IMR-90 (cell line): ENCODE results near the gene DUSP28. TPM values are rescaled to one million over a fixed set of nuclear protein-coding genes. Genes with fewer than 3 reads are reported as not detected.
A peak's percentile ranks its signal among the peaks of the same experiment; 100 is the strongest.

ENCODE experiments used
- ATAC-seq: fragments of 200-7000 bp; cut with Tn5 transposase; 2 replicates; pipeline ENCODE4 v1.9.1; 2020; ENCODE audit warnings: low read depth, mild to moderate bottlenecking, moderate library complexity
- BruUV-seq: library from RNA; stranded (reverse); fragments of 400-500 nt; replicated peaks from 2 replicates; lab custom pipeline; 2021; lab: Mats Ljungman, UMichigan
- CTCF ChIA-PET: fragments of 300-600 bp; formaldehyde crosslinking; extraction: SDS; loops from one replicate; lab custom pipeline; 2021; ENCODE audit warnings: antibody characterized with exemption; lab: Yijun Ruan, JAX
- POLR2A ChIA-PET: fragments of 300-600 bp; sonication (Branson Sonifier 250); formaldehyde crosslinking; loops from one replicate; lab custom pipeline; 2022; ENCODE audit warnings: antibody characterized with exemption; ENCODE audit not compliant: unreplicated experiment; lab: Charles Lee
- DNase-seq: peaks from one replicate; pipeline ENCODE4 v3.0.0; 2013
- H2AFZ ChIP-seq: replicated peaks from 2 replicates; pipeline ENCODE3; 2013; ENCODE audit warnings: low read length, mild to moderate bottlenecking; ENCODE audit not compliant: poor library complexity
- H2AK5ac ChIP-seq: 2 replicates; pipeline ENCODE4 v1.6.1; 2013; ENCODE audit warnings: low read depth, low read length, inconsistent platforms
- H2AK9ac ChIP-seq: replicated peaks from 2 replicates; pipeline ENCODE3; 2013; ENCODE audit warnings: mild to moderate bottlenecking, low read depth, low read length, moderate library complexity; ENCODE audit not compliant: poor library complexity
- H2BK120ac ChIP-seq: 2 replicates; pipeline ENCODE4 v1.6.1; 2013; ENCODE audit warnings: low read depth, low read length, inconsistent platforms
- H2BK15ac ChIP-seq: 3 replicates; pipeline ENCODE4 v1.6.1; 2013; ENCODE audit warnings: low read depth, low read length, inconsistent platforms
- H2BK20ac ChIP-seq: 2 replicates; pipeline ENCODE4 v1.6.1; 2013; ENCODE audit warnings: low read depth, mild to moderate bottlenecking, inconsistent platforms, low read length, moderate library complexity
- H2BK5ac ChIP-seq: 2 replicates; pipeline ENCODE4 v1.6.1; 2013; ENCODE audit warnings: mild to moderate bottlenecking, low read depth, low read length, inconsistent platforms; ENCODE audit not compliant: poor library complexity, severe bottlenecking
- H3K14ac ChIP-seq: replicated peaks from 2 replicates; pipeline ENCODE4 v1.6.1; 2013; ENCODE audit warnings: low read depth, low read length, inconsistent platforms
- H3K18ac ChIP-seq: 2 replicates; pipeline ENCODE4 v1.6.1; 2013; ENCODE audit warnings: low read depth, low read length, control low read depth
- H3K23ac ChIP-seq: 2 replicates; pipeline ENCODE4 v1.6.1; 2013; ENCODE audit warnings: low read depth, low read length, inconsistent platforms
- H3K27ac ChIP-seq: 2 replicates; pipeline ENCODE4 v1.5.1; 2013; ENCODE audit warnings: mild to moderate bottlenecking, control low read depth, low read length; ENCODE audit not compliant: insufficient read depth
- H3K27me3 ChIP-seq: 2 replicates; pipeline ENCODE4 v1.6.1; 2013; ENCODE audit warnings: low read length; ENCODE audit not compliant: control insufficient read depth, insufficient read depth
- H3K36me3 ChIP-seq: 2 replicates; pipeline ENCODE4 v1.6.1; 2013; ENCODE audit warnings: low read length, mixed read lengths; ENCODE audit not compliant: control insufficient read depth, insufficient read depth
- H3K4ac ChIP-seq: 2 replicates; pipeline ENCODE4 v1.6.1; 2013; ENCODE audit warnings: low read depth, low read length, inconsistent platforms
- H3K4me1 ChIP-seq: 2 replicates; pipeline ENCODE4 v1.6.1; 2013; ENCODE audit warnings: low read length, mixed read lengths; ENCODE audit not compliant: control insufficient read depth, insufficient read depth
- H3K4me2 ChIP-seq: 2 replicates; pipeline ENCODE4 v1.6.1; 2013; ENCODE audit warnings: low read depth, mild to moderate bottlenecking, control low read depth, low read length, moderate library complexity
- H3K4me3 ChIP-seq: 2 replicates; pipeline ENCODE4 v1.5.1; 2013; ENCODE audit warnings: low read depth, mild to moderate bottlenecking, control low read depth, low read length, moderate library complexity; ENCODE audit not compliant: insufficient read depth
- H3K56ac ChIP-seq: 2 replicates; pipeline ENCODE4 v1.6.1; 2013; ENCODE audit warnings: low read length, inconsistent platforms; ENCODE audit not compliant: insufficient read depth; ENCODE audit errors: extremely low read depth
- H3K79me1 ChIP-seq, 2 experiments: 2 replicates each; pipeline ENCODE4 v1.6.1; 2013; ENCODE audit warnings: low read length in 2 of 2, inconsistent platforms in 1 of 2, low read depth in 1 of 2
- H3K9ac ChIP-seq: 2 replicates; pipeline ENCODE4 v1.6.1; 2013; ENCODE audit warnings: low read depth, low read length, control low read depth
- H3K9me1 ChIP-seq: 2 replicates; pipeline ENCODE4 v1.6.1; 2013; ENCODE audit warnings: low read length, inconsistent platforms; ENCODE audit not compliant: insufficient read depth
- H3K9me3 ChIP-seq: 2 replicates; pipeline ENCODE4 v1.6.1; 2013; ENCODE audit warnings: low read length; ENCODE audit not compliant: control insufficient read depth, insufficient read depth
- H4K20me1 ChIP-seq: 2 replicates; pipeline ENCODE4 v1.6.1; 2013; ENCODE audit warnings: low read length, inconsistent platforms; ENCODE audit not compliant: insufficient read depth
- H4K5ac ChIP-seq: 2 replicates; pipeline ENCODE4 v1.6.1; 2013; ENCODE audit warnings: mild to moderate bottlenecking, low read depth, low read length, control low read depth
- H4K8ac ChIP-seq, 2 experiments: 2 replicates each; pipeline ENCODE4 v1.6.1; 2013; ENCODE audit warnings: low read depth in 2 of 2, low read length in 2 of 2, control low read depth in 1 of 2, inconsistent platforms in 1 of 2
- H4K91ac ChIP-seq: 2 replicates; pipeline ENCODE4 v1.6.1; 2013; ENCODE audit warnings: low read depth, low read length, inconsistent platforms; ENCODE audit not compliant: insufficient read depth
- BHLHE40 ChIP-seq: fragments of 150-350 bp; IDR thresholded peaks from 2 replicates; pipeline ENCODE4 v1.6.1; 2016; ENCODE audit warnings: mild to moderate bottlenecking, low read depth, low read length
- CEBPB ChIP-seq: IDR thresholded peaks from 2 replicates; pipeline ENCODE4 v1.6.1; 2012; ENCODE audit warnings: low read depth, low read length, improper control_type of control experiment
- CHD1 ChIP-seq: IDR thresholded peaks from 2 replicates; pipeline ENCODE4 v1.6.1; 2012; ENCODE audit warnings: low read depth, low read length, improper control_type of control experiment
- CTCF ChIP-seq: conservative IDR thresholded peaks from 2 replicates; pipeline ENCODE4 v1.5.1; 2012; ENCODE audit warnings: mild to moderate bottlenecking, low read depth, low read length, improper control_type of control experiment
- ELK1 ChIP-seq: fragments of 150-350 bp; IDR thresholded peaks from 2 replicates; pipeline ENCODE4 v1.6.1; 2016; ENCODE audit warnings: low read depth, mild to moderate bottlenecking, low read length, moderate library complexity, borderline replicate concordance
- FOS ChIP-seq: fragments of 150-350 bp; IDR thresholded peaks from 2 replicates; pipeline ENCODE4 v1.6.1; 2016; ENCODE audit warnings: low read depth, low read length
- MAFK ChIP-seq: IDR thresholded peaks from 2 replicates; pipeline ENCODE4 v1.6.1; 2012; ENCODE audit warnings: low read depth, low read length, improper control_type of control experiment
- MAZ ChIP-seq: IDR thresholded peaks from 2 replicates; pipeline ENCODE4 v1.6.1; 2012; ENCODE audit warnings: low read depth, mild to moderate bottlenecking, low read length, improper control_type of control experiment, moderate library complexity, borderline replicate concordance
- MXI1 ChIP-seq: IDR thresholded peaks from 2 replicates; pipeline ENCODE4 v1.6.1; 2012; ENCODE audit warnings: low read depth, mild to moderate bottlenecking, low read length, moderate library complexity, borderline replicate concordance
- POLR2A ChIP-seq: IDR thresholded peaks from 2 replicates; pipeline ENCODE4 v1.6.1; 2012; ENCODE audit warnings: mild to moderate bottlenecking, low read depth, low read length
- RAD21 ChIP-seq: IDR thresholded peaks from 2 replicates; pipeline ENCODE4 v1.6.1; 2012; ENCODE audit warnings: low read length, improper control_type of control experiment
- RCOR1 ChIP-seq: IDR thresholded peaks from 2 replicates; pipeline ENCODE4 v1.6.1; 2012; ENCODE audit warnings: mild to moderate bottlenecking, low read length, improper control_type of control experiment; ENCODE audit not compliant: insufficient replicate concordance
- RFX5 ChIP-seq: IDR thresholded peaks from 2 replicates; pipeline ENCODE4 v1.8.0; 2012; ENCODE audit warnings: low read depth, mild to moderate bottlenecking, low read length, moderate library complexity
- USF2 ChIP-seq: fragments of 150-350 bp; IDR thresholded peaks from 2 replicates; pipeline ENCODE4 v1.6.1; 2017; ENCODE audit warnings: mild to moderate bottlenecking, antibody characterized with exemption, low read length, low read depth
- WGBS, 2 experiments: methylation state at CpG; one replicate each; pipeline versions ENCODE4 v1.1.5 to v1.1.7; 2013; ENCODE audit warnings: missing lambda C conversion rate in 2 of 2; ENCODE audit not compliant: insufficient read length in 1 of 2; ENCODE audit errors: extremely low coverage in 2 of 2; 5-methylcytosine and 5-hydroxymethylcytosine counted together
- dilution Hi-C: fragments of 300-500 bp; cut with HindIII; formaldehyde crosslinking; loops from one replicate; pipeline ENCODE4 v1.14.3; 2018; ENCODE audit warnings: low sequenced_read_pairs; ENCODE audit not compliant: unreplicated experiment
- in situ Hi-C: fragments of 300-500 bp; cut with MboI; formaldehyde crosslinking; loops from 3 replicates; pipeline ENCODE4 v1.14.3; 2019; ENCODE audit warnings: low sequenced_read_pairs, inconsistent platforms, mixed read lengths
- intact Hi-C: fragments of 100-400 bp; cut with micrococcal nuclease; formaldehyde crosslinking; loops from 2 replicates; pipeline ENCODE4 v1.10.0; 2022
- polyA plus RNA-seq, 3 experiments: library from polyadenylated mRNA; depleted of rRNA; stranded (reverse); fragments of >200 nt; gene quantifications; 2 replicates each; pipeline ENCODE4 v1.2.3, GENCODE V29; 2012; ENCODE audit warnings: low replicate concordance in 1 of 3
- total RNA-seq: library from RNA; depleted of rRNA; stranded (reverse); fragments of >200 nt; gene quantifications from 2 replicates; pipeline ENCODE4 v1.2.3, GENCODE V29; 2012

Gene DUSP28
- total and polyA plus RNA-seq, 2 of the 4 experiments (the other 2 are of a cell fraction), result 1.1 to 3.3 TPM

- H4K8ac ChIP-seq, result no peak overlapping the region; a peak in 1 of 4 replicates
- WGBS, 2 experiments, result 56% methylated on average over 18 of the region's 27 CpGs; no CpG with 5 or more reads in 1 of the 2 experiments
- no peak overlapping the region for H3K4me3 ChIP-seq
- H2BK15ac ChIP-seq, result no peak overlapping the region
- H3K9me3 ChIP-seq, result peaks cover 2% of the 10 kb centered on the region; the same call in 1 of the 2 replicates
- no peak overlapping the region for H2BK120ac ChIP-seq
- H3K9me1 ChIP-seq, result peaks cover 21% of the 10 kb centered on the region
- H3K23ac ChIP-seq, result 0 out of 2 replicates have a peak overlapping the region, but pooled peaks have one; percentile 40
- DNase-seq (peak; percentile 89), ATAC-seq (peak; percentile 83)
- H2BK20ac ChIP-seq, result no peak overlapping the region
- H3K9ac ChIP-seq, result no peak overlapping the region
- no TSS peak for BruUV-seq
- POLR2A ChIA-PET, result no interaction called here
- H2AK9ac ChIP-seq, result peak overlapping the region; percentile 51
- peak overlapping the region; percentile 31 for H2BK5ac ChIP-seq
- CTCF ChIA-PET, result no interaction called here
- H2AK5ac ChIP-seq, result peak overlapping the region; percentile 52; the same call in 1 of the 2 replicates
- peak overlapping the region; percentile 58; the same call in 1 of the 2 replicates for H3K4ac ChIP-seq
- peaks cover 20 to 64% of the 10 kb centered on the region in 2 experiments; a peak in 3 of 4 replicates for H3K79me1 ChIP-seq
- no peak overlapping the region for H4K5ac ChIP-seq
- H4K20me1 ChIP-seq, result peaks cover 36% of the 10 kb centered on the region
- no peak overlapping the region for H3K14ac ChIP-seq
- in situ Hi-C loops, result no loop called here
- H3K27ac ChIP-seq, result peak overlapping the region; percentile 18; the same call in 1 of the 2 replicates
- H3K56ac ChIP-seq, result no peak overlapping the region
- no peaks in the 10 kb centered on the region for H3K27me3 ChIP-seq
- peaks cover 12% of the 10 kb centered on the region; the same call in 1 of the 2 replicates for H3K4me1 ChIP-seq
- H3K18ac ChIP-seq, result no peak overlapping the region
- peaks cover 24% of the 10 kb centered on the region for H3K36me3 ChIP-seq
- peak overlapping the region; percentile 40 for H3K4me2 ChIP-seq
- H2AFZ ChIP-seq, result no peak overlapping the region
- dilution Hi-C loops, result no loop called here
- no peak overlapping the region for H4K91ac ChIP-seq
- intact Hi-C loops, result no loop called here
- peak; percentile 89 for TF ChIP-seq CEBPB
- TF ChIP-seq MXI1, result no peak
- TF ChIP-seq BHLHE40, result peak; percentile 96
- no peak for TF ChIP-seq CTCF
- no peak for TF ChIP-seq POLR2A
- TF ChIP-seq RFX5, result no peak
- no peak for TF ChIP-seq CHD1
- TF ChIP-seq MAZ, result no peak
- TF ChIP-seq FOS, result peak; percentile 85
- no peak for TF ChIP-seq MAFK
- TF ChIP-seq USF2, result no peak
- TF ChIP-seq RAD21, result no peak
- no peak for TF ChIP-seq RCOR1
- no peak for TF ChIP-seq ELK1
Measured at GRCh38 chr2:240579771-240580614, 19.8 kb downstream of the DUSP28 start.
